Loucy (cell line): ENCODE results near the gene ACTN1.

Experiments used
- H2AFZ ChIP-seq: fragments of 200-600 bp; sonication (generic); 2 replicates; pipeline ENCODE4 v1.6.0; 2016; ENCODE audit warnings: antibody characterized with exemption, mild to moderate bottlenecking, low read length, moderate library complexity
- H3F3A ChIP-seq: fragments of 200-600 bp; 2 replicates; pipeline ENCODE4 v1.6.0; 2016; ENCODE audit warnings: antibody characterized with exemption, low read depth, mild to moderate bottlenecking
- H3K27me3 ChIP-seq: fragments of 200-600 bp; sonication (generic); 2 replicates; pipeline ENCODE4 v1.6.1; 2014; ENCODE audit warnings: low read length, mild to moderate bottlenecking; ENCODE audit not compliant: insufficient read depth, poor library complexity, severe bottlenecking
- H3K36me3 ChIP-seq: fragments of 200-600 bp; sonication (generic); 2 replicates; pipeline ENCODE4 v1.6.1; 2016; ENCODE audit warnings: low read length; ENCODE audit not compliant: insufficient read depth
- H3K4me1 ChIP-seq: fragments of 200-600 bp; sonication (generic); 2 replicates; pipeline ENCODE4 v1.5.1; 2014; ENCODE audit warnings: low read length, mild to moderate bottlenecking; ENCODE audit not compliant: insufficient read depth, poor library complexity, severe bottlenecking
- H3K4me2 ChIP-seq: fragments of 200-600 bp; sonication (generic); 2 replicates; pipeline ENCODE4 v1.6.0; 2014; ENCODE audit warnings: antibody characterized with exemption, low read length, low read depth, mild to moderate bottlenecking; ENCODE audit not compliant: poor library complexity, severe bottlenecking
- H3K4me3 ChIP-seq: fragments of 200-600 bp; sonication (generic); 2 replicates; pipeline ENCODE4 v1.5.1; 2014; ENCODE audit warnings: low read length, mild to moderate bottlenecking, mixed read lengths; ENCODE audit not compliant: poor library complexity, severe bottlenecking
- H3K79me2 ChIP-seq: fragments of 200-600 bp; sonication (generic); 2 replicates; pipeline ENCODE4 v1.6.1; 2014; ENCODE audit warnings: low read length; ENCODE audit not compliant: insufficient read depth
- H3K9ac ChIP-seq: fragments of 200-600 bp; sonication (generic); 2 replicates; pipeline ENCODE4 v1.6.0; 2014; ENCODE audit warnings: mild to moderate bottlenecking, low read depth, low read length, moderate library complexity; ENCODE audit not compliant: poor library complexity, severe bottlenecking
- H3K9me2 ChIP-seq: fragments of 200-600 bp; sonication (generic); replicated peaks from 2 replicates; pipeline ENCODE4 v1.6.1; 2016; ENCODE audit warnings: low read depth, low read length, mixed read lengths
- H3K9me3 ChIP-seq: fragments of 200-600 bp; sonication (generic); 2 replicates; pipeline ENCODE4 v1.6.1; 2014; ENCODE audit warnings: mild to moderate bottlenecking, antibody characterized with exemption, low read length, low read depth; ENCODE audit not compliant: insufficient read depth
- H4K20me1 ChIP-seq: fragments of 200-600 bp; sonication (generic); 2 replicates; pipeline ENCODE4 v1.6.0; 2014; ENCODE audit warnings: antibody characterized with exemption, low read length, mild to moderate bottlenecking; ENCODE audit not compliant: insufficient read depth, poor library complexity, severe bottlenecking
- CTCF ChIP-seq: fragments of 200-600 bp; sonication (generic); conservative IDR thresholded peaks from 2 replicates; pipeline ENCODE4 v1.5.1; 2014; ENCODE audit warnings: mild to moderate bottlenecking, antibody characterized with exemption, low read length
- EZH2phosphoT487 ChIP-seq: fragments of 200-600 bp; IDR thresholded peaks from 2 replicates; pipeline ENCODE4 v1.6.1; 2018; ENCODE audit warnings: antibody characterized with exemption, mild to moderate bottlenecking, moderate library complexity, borderline replicate concordance

The ACTN1 gene

DNA sequence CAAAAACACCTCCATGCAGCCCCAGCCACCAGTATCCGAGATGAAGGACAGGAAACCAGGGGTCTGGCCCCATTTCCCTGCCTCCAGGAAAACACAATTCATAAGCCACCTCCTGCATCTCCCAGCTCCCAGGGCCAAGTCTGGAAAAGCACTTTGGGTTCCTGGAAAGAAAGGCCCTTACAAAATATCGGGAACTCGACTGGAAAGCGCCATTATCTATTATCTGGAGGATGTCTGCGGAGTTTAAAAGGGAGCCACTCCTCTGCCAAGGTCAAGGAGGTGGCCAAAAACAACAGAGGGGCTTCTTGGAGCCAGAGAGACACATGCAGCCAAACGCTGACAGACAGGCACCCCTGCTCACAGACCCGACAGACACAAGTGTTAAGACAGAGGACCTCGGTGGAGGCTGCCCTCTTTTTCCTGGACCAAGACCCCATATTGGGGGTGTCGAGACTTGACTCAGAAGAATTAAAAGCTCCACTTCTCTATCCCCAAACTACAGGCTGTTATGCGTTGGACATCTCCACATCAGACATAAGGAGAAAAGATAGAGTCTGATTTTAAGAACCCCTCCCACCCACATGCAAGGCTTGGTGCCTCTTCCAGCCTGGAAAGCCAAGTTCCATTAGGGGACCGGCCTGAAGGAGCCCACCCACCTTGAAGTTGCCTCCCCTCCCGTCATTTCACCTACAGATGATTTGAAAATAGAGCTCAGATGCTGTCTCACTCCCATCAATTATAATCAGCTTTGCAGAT lies 9.6 kb downstream of the ACTN1 start:
- Histone ChIP-seq H3K9me3 (no peaks in the 10 kb centered on the region; the same call in 1 of the 2 replicates), H3K9me2 (no peaks in the 10 kb centered on the region), H3F3A (0 out of 2 replicates have a peak, but pooled peaks cover 5% of the 10 kb centered on the region), H3K4me3 (peak overlapping the region; percentile 59), H3K4me2 (peak overlapping the region; percentile 68), H4K20me1 (peaks cover 76% of the 10 kb centered on the region), H3K79me2 (peaks cover 100% of the 10 kb centered on the region), H3K9ac (peak overlapping the region; percentile 23), H3K36me3 (peaks cover 15% of the 10 kb centered on the region), H3K27me3 (no peaks in the 10 kb centered on the region), H3K4me1 (peaks cover 48% of the 10 kb centered on the region), H2AFZ (no peak overlapping the region)
- no peak for TF ChIP-seq EZH2phosphoT487
- no peak for TF ChIP-seq CTCF

GRCh38 chr14:68968721-68969120 lies 10.4 kb downstream of the ACTN1 start:
- peaks cover 76% of the 10 kb centered on the region for H4K20me1 ChIP-seq
- H3K4me3 ChIP-seq: no peak overlapping the region
- H3F3A ChIP-seq: 0 out of 2 replicates have a peak, but pooled peaks cover 5% of the 10 kb centered on the region
- peaks cover 11% of the 10 kb centered on the region for H3K36me3 ChIP-seq
- no peak for TF ChIP-seq EZH2phosphoT487
- no peak for TF ChIP-seq CTCF
- H3K4me2 ChIP-seq: peak overlapping the region; percentile 30
- no peaks in the 10 kb centered on the region for H3K27me3 ChIP-seq
- no peaks in the 10 kb centered on the region for H3K9me2 ChIP-seq
- no peaks in the 10 kb centered on the region; the same call in 1 of the 2 replicates for H3K9me3 ChIP-seq
- no peak overlapping the region for H3K9ac ChIP-seq
- no peak overlapping the region for H2AFZ ChIP-seq
- peaks cover 100% of the 10 kb centered on the region for H3K79me2 ChIP-seq
- H3K4me1 ChIP-seq: peaks cover 52% of the 10 kb centered on the region

- H2AFZ ChIP-seq: no peak overlapping the region
- peaks cover 52% of the 10 kb centered on the region for H3K4me1 ChIP-seq
- peaks cover 100% of the 10 kb centered on the region for H3K79me2 ChIP-seq
- 0 out of 2 replicates have a peak, but pooled peaks cover 5% of the 10 kb centered on the region for H3F3A ChIP-seq
- TF ChIP-seq EZH2phosphoT487: no peak
- no peak for TF ChIP-seq CTCF
- peak overlapping the region; percentile 30 for H3K4me2 ChIP-seq
- no peaks in the 10 kb centered on the region for H3K9me2 ChIP-seq
- H3K36me3 ChIP-seq: peaks cover 5% of the 10 kb centered on the region; the same call in 1 of the 2 replicates
- H3K9me3 ChIP-seq: no peaks in the 10 kb centered on the region
- no peak overlapping the region for H3K4me3 ChIP-seq
- H4K20me1 ChIP-seq: peaks cover 80% of the 10 kb centered on the region
- H3K27me3 ChIP-seq: no peaks in the 10 kb centered on the region
- H3K9ac ChIP-seq: no peak overlapping the region
These were observed 11.1 kb downstream of the ACTN1 start for GRCh38 chr14:68968051-68968450.
